Dermis microvascular lymphatic vessel endothelial cell (primary cell): ENCODE results near the gene TCP11L2. TPM values are rescaled to one million over a fixed set of nuclear protein-coding genes. Genes with fewer than 3 reads are reported as not detected.

Experiments used
- total RNA-seq: library from RNA; depleted of rRNA; stranded (reverse); fragments of >200 nt; gene quantifications from 2 replicates; pipeline ENCODE4 v1.2.1, GENCODE V29; 2014

TCP11L2 gene
- total RNA-seq, 1 donor from 2014 or later = 42.7 TPM

Other genes starting within 250 kb of the TCP11L2 start
- 22.2 and 24.8 TPM in 2 replicates for gene NUAK1, start 163.8 kb upstream of the TCP11L2 start, total RNA-seq
- 36.2 and 55.9 TPM in 2 replicates for gene CKAP4, start 54.7 kb upstream of the TCP11L2 start, total RNA-seq
- gene POLR3B, start 55.0 kb downstream of the TCP11L2 start, total RNA-seq = 5.9 and 6.4 TPM in 2 replicates